DOHH2 (cell line): Measurements from ENCODE around the gene SLC9A9.

Source experiments
- CTCF ChIP-seq: fragments of 200-600 bp; sonication (generic); IDR thresholded peaks from one replicate; pipeline ENCODE4 v1.5.1; 2014; ENCODE audit warnings: antibody characterized with exemption, mild to moderate bottlenecking, low read depth, low read length; ENCODE audit not compliant: poor library complexity, severe bottlenecking
- EZH2phosphoT487 ChIP-seq: fragments of 200-600 bp; sonication (generic); IDR thresholded peaks from 2 replicates; pipeline ENCODE4 v1.6.1; 2017; ENCODE audit warnings: borderline replicate concordance, mild to moderate bottlenecking, antibody characterized with exemption, low read length, moderate library complexity, mixed read lengths

- no peak for TF ChIP-seq CTCF
- no peak for TF ChIP-seq EZH2phosphoT487
Observed at GRCh38 chr3:143712522-143712921, 135.7 kb downstream of the SLC9A9 start.
